SIG-M5 (cell line): ENCODE data around the gene SGO2.
"Not testable (repeated sequence)": the region's sequence is repeated elsewhere in the genome, so short reads cannot be mapped to it uniquely, and the experiment has no call there.

Source experiments
- DNase-seq: peaks from one replicate; lab custom pipeline; 2025; lab: John Stamatoyannopoulos, UW

Gene SGO2

DNA sequence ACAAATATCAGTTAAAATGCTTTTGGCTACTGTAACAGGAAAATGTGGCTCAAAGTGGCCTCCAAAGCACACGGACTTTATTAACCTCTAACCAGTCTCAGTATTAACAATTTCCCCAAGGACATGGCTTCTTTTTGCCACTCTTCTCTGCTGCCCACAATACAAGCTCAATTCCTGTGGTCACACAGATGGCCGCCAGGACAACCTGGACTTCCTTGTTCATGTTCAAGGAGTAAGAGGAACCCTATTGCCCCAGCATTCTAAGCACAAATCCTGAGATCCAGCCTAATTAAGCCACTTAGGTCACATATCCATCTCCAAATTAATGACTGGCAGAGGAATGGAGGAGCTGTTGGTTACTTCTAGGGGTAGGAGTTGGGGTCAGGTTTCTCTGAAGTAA lies 98.0 kb downstream of the SGO2 start:
- DNase-seq: no peak

DNA sequence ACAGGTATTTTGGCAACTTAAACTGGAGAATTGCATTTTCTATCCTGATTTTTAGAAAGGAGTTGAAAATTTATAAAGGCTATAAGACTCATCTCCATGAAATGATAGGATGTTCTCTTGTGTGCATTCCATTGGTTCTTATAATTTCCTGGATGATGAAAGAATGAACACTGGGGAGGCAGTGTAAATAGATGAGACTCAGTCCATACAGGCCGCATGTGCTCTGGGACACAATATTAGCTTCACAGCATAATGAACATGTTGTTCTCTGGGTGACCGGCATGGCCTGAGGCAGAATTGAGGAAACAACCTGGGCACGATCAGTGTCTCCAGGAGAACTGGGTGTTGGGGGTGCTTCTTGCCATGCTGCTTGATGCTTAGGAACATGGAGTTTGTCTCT lies 98.7 kb downstream of the SGO2 start:
- DNase-seq: no peak

DNA sequence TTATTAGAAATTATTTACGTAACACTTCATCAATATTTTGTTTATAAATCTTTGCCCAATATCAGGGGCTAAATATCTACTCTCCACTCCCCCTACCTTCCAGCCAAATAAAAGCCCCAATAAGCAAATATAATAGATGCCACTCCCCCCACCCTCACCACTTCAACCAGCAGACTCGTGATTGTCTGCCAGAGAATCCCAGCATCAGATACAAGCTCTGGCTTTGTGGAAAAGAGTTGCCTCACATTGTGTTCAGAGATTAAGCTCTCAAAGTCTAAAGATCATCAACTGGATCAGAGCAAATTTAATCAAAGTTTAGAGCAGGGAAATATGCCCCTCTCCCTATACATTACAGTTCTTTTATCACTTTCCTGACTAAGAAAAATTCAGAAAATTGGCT lies 99.3 kb downstream of the SGO2 start:
- no peak for DNase-seq

DNA sequence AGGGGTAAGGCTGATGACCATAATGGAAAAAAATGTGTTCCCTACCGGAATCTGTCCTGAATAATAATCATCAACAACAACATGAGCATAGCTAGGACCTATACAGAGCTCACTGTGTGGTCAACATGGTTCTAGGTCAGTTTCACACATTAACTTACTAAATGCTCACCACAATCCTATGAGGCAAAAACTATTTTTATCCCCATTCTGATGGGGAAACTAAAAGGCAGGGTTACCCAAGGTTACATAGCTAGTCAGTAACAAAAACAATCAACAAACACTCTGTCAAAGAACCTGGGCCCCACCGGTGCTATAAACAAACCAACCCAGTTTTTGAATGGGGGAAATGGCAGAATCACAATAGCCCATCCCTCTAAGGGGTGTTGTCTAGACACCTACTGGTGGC lies 100.0 kb downstream of the SGO2 start:
- DNase-seq: no peak

DNA sequence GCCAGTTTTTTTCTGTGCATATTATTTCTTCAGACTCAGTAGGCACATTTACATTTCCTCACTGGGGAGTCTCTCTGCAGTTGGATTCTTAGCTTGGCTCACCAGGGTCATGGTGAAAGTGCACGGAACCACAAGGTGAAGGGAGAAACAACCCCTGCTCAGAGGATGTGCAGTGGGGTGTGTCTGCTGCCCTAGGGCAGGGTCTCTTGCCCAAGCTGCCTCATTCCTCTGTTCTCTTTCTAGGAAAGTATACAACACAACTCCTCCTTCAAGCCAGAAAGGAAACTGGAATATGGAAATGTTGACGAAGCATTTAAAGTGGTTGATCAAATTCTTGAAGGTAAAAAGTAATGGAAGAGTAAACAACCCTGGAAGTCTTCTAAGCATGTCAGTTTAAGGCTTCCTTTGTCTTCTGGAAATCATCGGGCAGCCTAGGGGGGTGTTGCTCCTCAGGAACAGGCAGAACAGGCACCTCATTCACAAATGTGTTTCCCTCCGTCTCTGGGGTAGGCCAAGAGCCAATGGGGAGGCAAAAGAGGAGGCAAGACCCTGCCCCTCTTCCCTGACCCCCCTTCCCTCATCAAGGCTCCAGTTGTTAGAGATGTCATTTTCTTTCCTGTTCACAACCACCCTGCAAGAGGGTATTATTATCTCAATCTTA lies 101.2 kb downstream of the SGO2 start:
- DNase-seq: no peak

DNA sequence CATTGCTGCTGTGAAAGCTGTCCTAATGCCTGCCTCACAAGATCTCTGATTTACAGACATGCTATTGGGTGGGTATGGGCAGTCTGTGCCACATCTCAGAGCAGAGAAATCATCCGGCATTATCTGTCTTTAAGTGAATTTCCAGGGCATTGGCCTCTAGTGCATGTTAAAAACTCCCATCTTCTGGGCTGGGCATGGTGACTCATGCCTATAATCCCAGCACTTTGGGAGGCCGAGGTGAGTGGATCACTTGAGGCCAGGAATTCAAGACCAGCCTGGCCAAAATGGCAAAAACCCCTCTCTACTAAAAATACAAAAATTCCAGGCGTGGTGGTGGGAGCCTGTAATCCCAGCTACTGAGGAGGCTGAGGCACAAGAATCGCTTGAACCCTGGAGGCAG lies 102.5 kb downstream of the SGO2 start:
- not testable (repeated sequence) for DNase-seq

DNA sequence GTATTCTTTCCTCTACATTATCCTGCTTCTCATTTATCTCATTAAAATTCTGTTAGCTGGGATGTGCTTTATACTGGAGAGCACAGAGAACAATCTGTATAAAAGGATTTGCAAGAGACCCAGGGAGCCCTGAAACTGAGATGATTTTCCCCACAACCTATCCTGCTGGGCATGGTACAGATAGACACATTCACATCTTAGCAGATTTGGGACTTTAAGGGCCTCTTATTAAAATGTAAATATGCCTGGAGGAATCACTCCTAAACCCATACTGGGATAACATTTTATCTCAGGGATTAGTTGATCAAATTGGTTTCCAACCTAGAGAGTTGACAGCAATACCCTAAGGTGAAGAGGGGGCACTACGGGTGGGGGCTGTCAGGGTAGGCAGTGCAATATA lies 105.3 kb downstream of the SGO2 start:
- no peak for DNase-seq
